GM12892 (cell line): ENCODE results near the gene UIMC1.

Source experiments
- POLR2A ChIP-seq: IDR thresholded peaks from 2 replicates; pipeline ENCODE4 v1.6.1; 2011; ENCODE audit warnings: low read depth, low read length, control low read depth
- POLR2AphosphoS5 ChIP-seq: IDR thresholded peaks from 2 replicates; pipeline ENCODE4 v1.6.1; 2011; ENCODE audit warnings: low read depth, low read length, control low read depth
- TAF1 ChIP-seq: IDR thresholded peaks from 2 replicates; pipeline ENCODE4 v1.6.1; 2011; ENCODE audit warnings: low read depth, mild to moderate bottlenecking, control low read depth, low read length, borderline replicate concordance

- TF ChIP-seq POLR2A (no peak), TAF1 (no peak), POLR2AphosphoS5 (no peak)
Observed at GRCh38 chr5:176890455-176891330, 115.9 kb downstream of the UIMC1 start.
